Endothelial cell of umbilical vein (primary cell): ENCODE data around the gene ZNF524.

Source experiments
- EZH2 ChIP-seq: IDR thresholded peaks from 2 replicates; pipeline ENCODE4 v1.6.1; 2012; ENCODE audit warnings: borderline replicate concordance, low read depth, mild to moderate bottlenecking, moderate library complexity, low read length, inconsistent platforms; ENCODE audit not compliant: severe bottlenecking
- FOS ChIP-seq: IDR thresholded peaks from 2 replicates; pipeline ENCODE4 v1.6.1; 2011; ENCODE audit warnings: mild to moderate bottlenecking, low read length, moderate library complexity, borderline replicate concordance; ENCODE audit not compliant: insufficient read depth
- GATA2 ChIP-seq: IDR thresholded peaks from 2 replicates; pipeline ENCODE4 v1.7.0; 2011; ENCODE audit warnings: low read depth, mild to moderate bottlenecking, moderate library complexity, mixed read lengths, low read length; ENCODE audit not compliant: insufficient read length, insufficient read depth
- JUN ChIP-seq: IDR thresholded peaks from 2 replicates; pipeline ENCODE4 v1.6.1; 2011; ENCODE audit warnings: borderline replicate concordance, low read depth; ENCODE audit not compliant: insufficient read length, insufficient read depth
- MAX ChIP-seq: IDR thresholded peaks from 2 replicates; pipeline ENCODE4 v1.6.1; 2011; ENCODE audit not compliant: insufficient read depth, insufficient read length
- MYC ChIP-seq: IDR thresholded peaks from one replicate; pipeline ENCODE4 v1.6.1; 2011; ENCODE audit warnings: mild to moderate bottlenecking, low read depth, low read length
- POLR2A ChIP-seq: IDR thresholded peaks from 2 replicates; pipeline ENCODE4 v1.6.1; 2012; ENCODE audit warnings: low read depth, mild to moderate bottlenecking, control low read depth, low read length
- POLR2AphosphoS5 ChIP-seq: IDR thresholded peaks from 2 replicates; pipeline ENCODE4 v1.6.1; 2012; ENCODE audit warnings: low read depth, mild to moderate bottlenecking, control low read depth, low read length, moderate library complexity; ENCODE audit not compliant: insufficient read depth
- TF ChIP-seq, protein P1 (sequence below), 2 donors: IDR thresholded peaks; 1 replicate in 1 of 2; 2 replicates in 1 of 2; pipeline ENCODE4 v1.5.1; 2011; ENCODE audit warnings: low read length in 2 of 2, mild to moderate bottlenecking in 2 of 2, moderate library complexity in 2 of 2, control low read depth in 1 of 2, inconsistent platforms in 1 of 2, low read depth in 1 of 2; ENCODE audit not compliant: insufficient read depth in 1 of 2; ENCODE audit errors: extremely low read depth in 1 of 2

DNA sequence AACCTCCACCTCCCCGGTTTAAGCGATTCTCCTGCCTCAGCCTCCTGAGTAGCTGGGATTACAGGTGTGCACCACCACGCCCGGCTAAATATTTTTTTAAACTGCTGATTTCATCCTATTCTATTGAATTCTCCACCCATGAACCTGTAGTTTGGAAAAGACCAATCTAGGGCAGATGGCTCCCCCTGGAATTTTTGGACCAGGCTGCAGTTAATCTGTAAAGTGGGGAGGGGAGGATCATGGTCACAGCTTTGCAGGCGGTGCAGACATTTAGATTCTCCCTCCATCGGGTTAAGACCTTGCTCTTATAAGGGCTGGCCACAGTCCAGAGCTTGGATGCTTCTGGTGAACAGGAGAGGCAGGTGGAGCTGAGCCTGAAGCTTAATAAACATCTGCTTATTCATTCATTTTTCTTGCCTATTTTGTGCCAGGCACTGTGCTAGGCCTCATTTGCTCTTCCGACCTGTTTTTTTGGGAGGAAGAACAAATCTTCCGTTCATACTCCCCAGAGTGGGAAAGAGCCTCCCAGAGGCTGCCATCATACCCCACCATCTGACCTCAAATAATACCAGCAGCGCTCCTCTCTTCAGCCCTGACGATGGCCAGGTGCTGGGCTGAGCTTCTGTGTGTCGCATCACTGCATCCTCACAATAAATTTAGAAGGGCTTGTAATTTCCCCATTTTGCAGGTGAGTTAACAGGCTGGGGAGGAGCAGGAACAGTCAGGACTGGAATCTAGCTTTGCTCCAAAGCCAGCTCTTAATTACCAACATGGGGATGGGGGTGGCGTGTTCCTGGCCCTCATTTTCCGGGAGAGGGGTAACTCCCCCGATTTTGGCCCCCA, 47.0 kb downstream of the ZNF524 start:
- TF ChIP-seq POLR2AphosphoS5 (no peak), EZH2 (no peak), FOS (no peak), POLR2A (no peak), MAX (no peak), JUN (no peak), MYC (no peak), GATA2 (no peak)
- TF ChIP-seq, protein P1, sequence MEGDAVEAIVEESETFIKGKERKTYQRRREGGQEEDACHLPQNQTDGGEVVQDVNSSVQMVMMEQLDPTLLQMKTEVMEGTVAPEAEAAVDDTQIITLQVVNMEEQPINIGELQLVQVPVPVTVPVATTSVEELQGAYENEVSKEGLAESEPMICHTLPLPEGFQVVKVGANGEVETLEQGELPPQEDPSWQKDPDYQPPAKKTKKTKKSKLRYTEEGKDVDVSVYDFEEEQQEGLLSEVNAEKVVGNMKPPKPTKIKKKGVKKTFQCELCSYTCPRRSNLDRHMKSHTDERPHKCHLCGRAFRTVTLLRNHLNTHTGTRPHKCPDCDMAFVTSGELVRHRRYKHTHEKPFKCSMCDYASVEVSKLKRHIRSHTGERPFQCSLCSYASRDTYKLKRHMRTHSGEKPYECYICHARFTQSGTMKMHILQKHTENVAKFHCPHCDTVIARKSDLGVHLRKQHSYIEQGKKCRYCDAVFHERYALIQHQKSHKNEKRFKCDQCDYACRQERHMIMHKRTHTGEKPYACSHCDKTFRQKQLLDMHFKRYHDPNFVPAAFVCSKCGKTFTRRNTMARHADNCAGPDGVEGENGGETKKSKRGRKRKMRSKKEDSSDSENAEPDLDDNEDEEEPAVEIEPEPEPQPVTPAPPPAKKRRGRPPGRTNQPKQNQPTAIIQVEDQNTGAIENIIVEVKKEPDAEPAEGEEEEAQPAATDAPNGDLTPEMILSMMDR (IDR thresholded peaks at IDR 0.05; ENCODE audit: extremely low read depth in 1 of 2, insufficient read depth in 1 of 2, low read depth in 1 of 2, low read length in 2 of 2) = no peak
